ENCODE results near the gene FXYD4. TPM values are rescaled to one million over a fixed set of nuclear protein-coding genes. Genes with fewer than 3 reads are reported as not detected.

The FXYD4 gene
- polyA plus RNA-seq, 1 donor (not counting 4 experiments of a cell fraction or from before 2014, with no cell fraction given): not detected

DNA sequence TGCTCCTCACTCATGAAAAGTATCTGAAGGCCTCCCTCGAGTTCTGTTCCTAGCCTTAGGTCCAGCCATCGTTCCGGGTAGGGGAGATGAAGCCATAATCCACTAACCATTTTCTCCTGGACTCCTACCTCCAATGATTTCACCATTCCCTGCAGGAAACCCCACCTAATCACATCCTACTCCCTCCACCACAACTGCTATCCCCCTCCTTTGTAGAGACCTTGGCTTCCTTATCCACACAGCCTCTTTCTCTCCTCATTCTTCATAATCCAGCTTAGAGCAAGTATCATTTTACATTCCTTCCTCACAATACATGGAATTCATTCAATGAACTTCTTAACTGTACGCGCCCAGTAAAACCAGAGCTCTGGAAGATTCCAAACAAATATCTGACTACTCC is 18.9 kb downstream of the FXYD4 start:
- Histone ChIP-seq H4K20me1 (ENCODE audit: control insufficient read depth, extremely low read depth, insufficient read depth, low read length) (peaks cover 23% of the 10 kb centered on the region), H3K9me1 (ENCODE audit: control insufficient read depth, extremely low read depth, insufficient read depth, low read length) (no peaks in the 10 kb centered on the region), H3K4me2 (ENCODE audit: control insufficient read depth, extremely low read depth, insufficient read depth, low read depth, low read length) (no peak overlapping the region), H3K36me3 (ENCODE audit: control insufficient read depth in 2 of 2, extremely low read depth in 1 of 2, insufficient read depth in 2 of 2, low read length in 2 of 2) (peaks cover 38 to 58% of the 10 kb centered on the region in 2 experiments), H3K4me1 (ENCODE audit: control insufficient read depth, extremely low read depth, insufficient read depth, low read length) (peaks cover 3% of the 10 kb centered on the region), H3K27me3 (ENCODE audit: control insufficient read depth, extremely low read depth, insufficient read depth, low read length) (no peaks in the 10 kb centered on the region), H3K9me3 (ENCODE audit: control insufficient read depth, low read depth, low read length) (no peaks in the 10 kb centered on the region), H3K79me2 (ENCODE audit: control insufficient read depth, insufficient read depth, low read length) (peaks cover 75% of the 10 kb centered on the region), H2AFZ (ENCODE audit: control insufficient read depth, low read length) (no peak overlapping the region), H3K4me3 (ENCODE audit: control insufficient read depth in 2 of 3, extremely low read depth in 1 of 3, insufficient read depth in 2 of 3, low read depth in 1 of 3, low read length in 3 of 3) (no peak overlapping the region), H3K9ac (ENCODE audit: control insufficient read depth, extremely low read depth, insufficient read depth, low read length) (no peak overlapping the region), H3K27ac (ENCODE audit: control insufficient read depth, insufficient read depth, low read length) (no peak overlapping the region)
- TF ChIP-seq, protein P1, sequence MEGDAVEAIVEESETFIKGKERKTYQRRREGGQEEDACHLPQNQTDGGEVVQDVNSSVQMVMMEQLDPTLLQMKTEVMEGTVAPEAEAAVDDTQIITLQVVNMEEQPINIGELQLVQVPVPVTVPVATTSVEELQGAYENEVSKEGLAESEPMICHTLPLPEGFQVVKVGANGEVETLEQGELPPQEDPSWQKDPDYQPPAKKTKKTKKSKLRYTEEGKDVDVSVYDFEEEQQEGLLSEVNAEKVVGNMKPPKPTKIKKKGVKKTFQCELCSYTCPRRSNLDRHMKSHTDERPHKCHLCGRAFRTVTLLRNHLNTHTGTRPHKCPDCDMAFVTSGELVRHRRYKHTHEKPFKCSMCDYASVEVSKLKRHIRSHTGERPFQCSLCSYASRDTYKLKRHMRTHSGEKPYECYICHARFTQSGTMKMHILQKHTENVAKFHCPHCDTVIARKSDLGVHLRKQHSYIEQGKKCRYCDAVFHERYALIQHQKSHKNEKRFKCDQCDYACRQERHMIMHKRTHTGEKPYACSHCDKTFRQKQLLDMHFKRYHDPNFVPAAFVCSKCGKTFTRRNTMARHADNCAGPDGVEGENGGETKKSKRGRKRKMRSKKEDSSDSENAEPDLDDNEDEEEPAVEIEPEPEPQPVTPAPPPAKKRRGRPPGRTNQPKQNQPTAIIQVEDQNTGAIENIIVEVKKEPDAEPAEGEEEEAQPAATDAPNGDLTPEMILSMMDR (optimal IDR thresholded peaks at IDR 0.05 in 1 of 3, IDR thresholded peaks at IDR 0.05 in 1 of 3, conservative IDR thresholded peaks at IDR 0.05 in 1 of 3; ENCODE audit: extremely low read depth in 1 of 3, insufficient read depth in 2 of 3, low read length in 3 of 3): no peak
- TF ChIP-seq EZH2 (IDR thresholded peaks at IDR 0.05; ENCODE audit: low read length): no peak
- dilution Hi-C loops (cut with MboI; ENCODE audit: extremely low pct_ligation_motif_present, low sequenced_read_pairs): no loop called here
- FAIRE-seq (no peak), DNase-seq (ENCODE audit: low read depth, low spot score) (no peak)

DNA sequence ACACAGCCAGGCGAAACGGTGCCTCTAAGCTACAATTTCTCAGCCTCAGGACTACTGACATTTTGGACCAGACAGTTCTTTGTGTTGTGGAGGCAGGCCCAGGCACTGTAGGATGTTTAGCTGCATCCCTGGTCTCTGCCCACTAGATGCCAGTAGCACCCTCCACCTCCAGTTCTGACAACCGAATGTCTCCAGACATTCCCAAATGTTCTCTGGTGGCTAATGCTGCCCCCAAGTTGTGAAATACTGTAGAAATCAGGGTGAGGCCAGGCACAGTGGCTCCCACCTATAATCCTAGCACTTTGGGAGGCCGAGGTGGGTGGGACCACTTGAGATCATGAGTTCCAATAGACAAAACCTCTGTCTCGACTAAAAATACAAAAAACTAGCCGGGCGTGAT is 19.3 kb downstream of the FXYD4 start:
- Histone ChIP-seq H2AFZ (ENCODE audit: control insufficient read depth, low read length) (no peak overlapping the region), H4K20me1 (ENCODE audit: control insufficient read depth, extremely low read depth, insufficient read depth, low read length) (peaks cover 23% of the 10 kb centered on the region), H3K27me3 (ENCODE audit: control insufficient read depth, extremely low read depth, insufficient read depth, low read length) (no peaks in the 10 kb centered on the region), H3K27ac (ENCODE audit: control insufficient read depth, insufficient read depth, low read length) (no peak overlapping the region), H3K9me1 (ENCODE audit: control insufficient read depth, extremely low read depth, insufficient read depth, low read length) (no peaks in the 10 kb centered on the region), H3K9me3 (ENCODE audit: control insufficient read depth, low read depth, low read length) (no peaks in the 10 kb centered on the region), H3K9ac (ENCODE audit: control insufficient read depth, extremely low read depth, insufficient read depth, low read length) (no peak overlapping the region), H3K4me2 (ENCODE audit: control insufficient read depth, extremely low read depth, insufficient read depth, low read depth, low read length) (no peak overlapping the region), H3K36me3 (ENCODE audit: control insufficient read depth in 2 of 2, extremely low read depth in 1 of 2, insufficient read depth in 2 of 2, low read length in 2 of 2) (peaks cover 38 to 61% of the 10 kb centered on the region in 2 experiments), H3K4me1 (ENCODE audit: control insufficient read depth, extremely low read depth, insufficient read depth, low read length) (peaks cover 7% of the 10 kb centered on the region), H3K4me3 (ENCODE audit: control insufficient read depth in 2 of 3, extremely low read depth in 1 of 3, insufficient read depth in 2 of 3, low read depth in 1 of 3, low read length in 3 of 3) (no peak overlapping the region), H3K79me2 (ENCODE audit: control insufficient read depth, insufficient read depth, low read length) (peaks cover 79% of the 10 kb centered on the region)
- DNase-seq (ENCODE audit: low read depth, low spot score): no peak
- TF ChIP-seq, protein P1 (optimal IDR thresholded peaks at IDR 0.05 in 1 of 3, IDR thresholded peaks at IDR 0.05 in 1 of 3, conservative IDR thresholded peaks at IDR 0.05 in 1 of 3; ENCODE audit: extremely low read depth in 1 of 3, insufficient read depth in 2 of 3, low read length in 3 of 3): peak; percentile 65 to 73 (median 71)
- TF ChIP-seq EZH2 (IDR thresholded peaks at IDR 0.05; ENCODE audit: low read length): no peak
- no peak for FAIRE-seq
- dilution Hi-C loops (cut with MboI; ENCODE audit: extremely low pct_ligation_motif_present, low sequenced_read_pairs): no loop called here
